ENCODE measurements around the gene CPEB2.

- TF ChIP-seq CTCF (IDR thresholded peaks at IDR 0.05), result no peak
- TF ChIP-seq POLR2A (IDR thresholded peaks at IDR 0.05), result no peak
These were observed 24.5 kb upstream of the CPEB2 start for GRCh38 chr4:14977830-14978229.
